NCI-H1048 (cell line): Measurements from ENCODE around the gene GSDME.

Source experiments
- DNase-seq: peaks from one replicate; lab custom pipeline; 2025; lab: John Stamatoyannopoulos, UW

Gene GSDME

DNA sequence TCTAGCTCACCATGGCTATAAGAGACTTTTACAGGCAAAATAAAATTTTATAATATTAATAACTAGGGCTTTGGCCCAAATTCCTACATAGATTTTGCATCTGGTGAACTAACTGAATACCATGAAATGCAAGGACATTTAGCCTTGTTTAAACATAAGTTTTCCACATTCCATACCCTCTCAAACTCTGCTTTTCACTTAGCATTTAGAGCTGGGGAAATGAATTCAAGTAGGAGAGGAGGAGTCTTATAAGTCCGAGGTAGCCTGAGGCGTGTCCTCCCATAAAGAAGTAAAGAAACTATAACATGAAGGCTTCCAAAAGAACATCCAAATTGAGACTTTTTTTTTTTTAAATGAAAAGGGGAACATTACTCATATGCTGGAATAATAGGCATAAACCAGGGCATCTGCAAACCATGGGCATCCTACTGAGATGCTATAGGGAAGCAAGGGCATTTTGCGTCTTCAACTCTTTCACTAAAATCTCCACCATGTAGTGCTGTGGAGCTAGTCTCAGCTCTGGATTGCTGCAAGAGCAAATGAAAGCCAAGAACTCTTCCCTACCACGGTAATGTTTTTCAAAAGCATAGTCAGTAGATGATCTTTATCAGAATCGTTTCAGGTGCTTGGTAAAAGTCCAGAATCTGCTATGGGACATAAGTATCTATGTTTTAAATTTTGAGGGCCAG is 104.9 kb downstream of the GSDME start:
- DNase-seq = no peak
